Stomach (tissue), 9 donors: ENCODE results near the gene THEMIS. TPM values are rescaled to one million over a fixed set of nuclear protein-coding genes. Genes with fewer than 3 reads are reported as not detected.
A peak's percentile ranks its signal among the peaks of the same experiment; 100 is the strongest.

ENCODE experiments used
- DNase-seq, 2 donors: peaks; one replicate each; pipeline versions ENCODE4 v3.0.0 to v3.0.0-alpha.2; 2013 to 2019
- H3K27ac ChIP-seq, 5 donors: fragments of 200-600 bp in 4 of 5; sonication (generic) in 4 of 5; one replicate each; pipeline ENCODE4 v1.5.1; 2013 to 2019; ENCODE audit warnings: mild to moderate bottlenecking in 1 of 5, moderate library complexity in 1 of 5
- H3K27me3 ChIP-seq, 3 donors: fragments of 200-600 bp; sonication (generic); one replicate each; pipeline ENCODE4 v1.5.1; 2017 to 2019; ENCODE audit warnings: mixed run types in 1 of 3
- H3K36me3 ChIP-seq, 4 donors: fragments of 200-600 bp; sonication (generic); 1 replicate in 3 of 4; 2 replicates in 1 of 4; pipeline ENCODE4 v1.5.1; 2016 to 2019
- H3K4me1 ChIP-seq, 4 donors: fragments of 200-600 bp; sonication (generic); one replicate each; pipeline ENCODE4 v1.5.1; 2016 to 2019
- H3K4me3 ChIP-seq, 4 donors: fragments of 200-600 bp; sonication (generic) in 3 of 4; one replicate each; pipeline ENCODE4 v1.5.1; 2016 to 2019; ENCODE audit warnings: mild to moderate bottlenecking in 1 of 4
- H3K9me3 ChIP-seq, 4 donors: fragments of 200-600 bp; sonication (generic); one replicate each; pipeline ENCODE4 v1.5.1; 2016 to 2019
- CTCF ChIP-seq, 7 experiments: fragments of 450-650 bp in 4 of 7; fragments of 200-600 bp in 3 of 7; sonication (generic) in 3 of 7; IDR thresholded peaks; one replicate each; pipeline ENCODE4 v1.5.1; 2016 to 2019; ENCODE audit warnings: antibody characterized with exemption in 7 of 7, control low read depth in 2 of 7, mild to moderate bottlenecking in 1 of 7
- EP300 ChIP-seq: sonication (generic); formaldehyde crosslinking; IDR thresholded peaks from one replicate; pipeline ENCODE4 v1.6.1; 2017; ENCODE audit warnings: antibody characterized with exemption
- POLR2A ChIP-seq, 4 donors: fragments of 450-650 bp; IDR thresholded peaks; one replicate each; pipeline ENCODE4 v1.6.1; 2016; ENCODE audit warnings: antibody characterized with exemption in 4 of 4, control low read depth in 2 of 4, mild to moderate bottlenecking in 1 of 4, moderate library complexity in 1 of 4
- POLR2AphosphoS5 ChIP-seq, 3 donors: sonication (generic); formaldehyde crosslinking; IDR thresholded peaks; one replicate each; pipeline ENCODE4 v1.6.1; 2016; ENCODE audit warnings: antibody characterized with exemption in 3 of 3
- WGBS, 5 donors: extraction: QIAGEN DNeasy Blood & Tissue Kit in 3 of 5; methylation state at CpG; one replicate each; pipeline versions ENCODE4 v1.1.5 to v1.1.7; 2013 to 2018; 5-methylcytosine and 5-hydroxymethylcytosine counted together
- intact Hi-C: fragments of 100-400 bp; cut with DNase I; formaldehyde crosslinking; loops from one replicate; pipeline ENCODE4 v1.15.1; 2023; ENCODE audit warnings: low total_unique reads
- polyA plus RNA-seq, 3 donors: library from polyadenylated mRNA; stranded (reverse); fragments of 200-250 nt; gene quantifications; one replicate each; pipeline ENCODE4 v1.2.3, GENCODE V29; 2013
- total RNA-seq, 5 donors: library from RNA; depleted of rRNA; stranded (reverse); fragments of >200 nt; gene quantifications; one replicate each; pipeline versions ENCODE4 v1.1.0 to v1.2.3, GENCODE V29; 2014 to 2016
- donor health status: healthy with polysubstance abuse.
- donor health status: Bipolar disorder and iron deficiency.
- donor health status: healthy.

The THEMIS gene
- total and polyA plus RNA-seq, 8 donors = 0.08 to 18.3 (median 0.89) TPM; not detected in 1

- H3K36me3 ChIP-seq = no peaks in the 10 kb centered on the region
- no peaks in the 10 kb centered on the region for H3K4me1 ChIP-seq
- 58 to 90% (median 59%) methylated on average over 3 of the region's 3 CpGs for WGBS, 5 donors
- no peak for TF ChIP-seq POLR2A (IDR thresholded peaks at IDR 0.05)
- TF ChIP-seq POLR2AphosphoS5 (IDR thresholded peaks at IDR 0.05) = no peak
- no peak for TF ChIP-seq EP300
- no peak for TF ChIP-seq CTCF (IDR thresholded peaks at IDR 0.05)
- intact Hi-C loops = no loop called here
- DNase-seq = no peak
- H3K4me3 ChIP-seq = no peak overlapping the region
- H3K9me3 ChIP-seq = peaks cover 0 to 4% (median 0%) of the 10 kb centered on the region in 4 donors
- H3K27ac ChIP-seq = no peak overlapping the region
- no peaks in the 10 kb centered on the region for H3K27me3 ChIP-seq
Measured at GRCh38 chr6:127912914-127913313, 12.1 kb upstream of the THEMIS start.

DNA sequence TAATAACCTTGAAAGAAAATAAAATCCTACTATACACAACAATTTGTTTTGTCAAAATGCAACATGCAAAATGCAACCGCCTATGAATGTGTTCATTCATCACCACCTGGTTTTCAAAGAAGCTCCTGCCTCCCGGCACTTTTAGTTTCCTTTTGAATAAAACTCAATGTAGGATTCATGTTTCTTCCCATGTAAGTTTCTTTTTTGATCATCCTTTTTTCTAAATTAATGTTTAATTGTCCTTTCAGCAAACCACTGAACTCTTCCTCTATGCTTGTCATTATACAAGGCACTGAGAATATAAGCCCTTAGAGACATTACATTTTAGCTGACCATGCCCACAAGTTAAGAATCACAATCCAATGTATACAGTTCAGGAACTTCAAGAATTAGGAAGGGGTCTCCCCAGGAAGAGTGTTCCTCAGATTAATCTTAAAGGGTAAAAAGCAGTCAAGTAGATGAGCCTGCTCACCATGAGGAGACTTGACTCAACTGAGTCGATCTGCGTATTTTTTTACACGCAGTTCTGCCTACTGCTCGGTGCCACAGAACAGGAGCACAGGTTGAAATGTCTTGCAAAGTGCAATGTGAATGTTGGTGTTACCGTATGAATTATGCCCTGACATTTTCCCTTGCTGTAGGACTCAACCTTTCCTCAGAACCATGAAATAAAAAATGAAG is 7.2 kb upstream of the THEMIS start:
- Histone ChIP-seq H3K4me3 (no peak overlapping the region), H3K9me3 (peaks cover 0 to 4% (median 0%) of the 10 kb centered on the region in 4 donors), H3K36me3 (no peaks in the 10 kb centered on the region), H3K27me3 (no peaks in the 10 kb centered on the region), H3K27ac (peak overlapping the region in 1 of 5 donors; percentile 18), H3K4me1 (no peaks in the 10 kb centered on the region)
- intact Hi-C loops = no loop called here
- WGBS, 5 donors = 77 to 93% (median 86%) methylated on average over 7 of the region's 7 CpGs
- no peak for TF ChIP-seq POLR2AphosphoS5 (IDR thresholded peaks at IDR 0.05)
- no peak for TF ChIP-seq CTCF (IDR thresholded peaks at IDR 0.05)
- no peak for TF ChIP-seq POLR2A (IDR thresholded peaks at IDR 0.05)
- TF ChIP-seq EP300 = no peak
- DNase-seq = no peak

- TF ChIP-seq CTCF (IDR thresholded peaks at IDR 0.05) = no peak
- no peak for TF ChIP-seq POLR2A (IDR thresholded peaks at IDR 0.05)
- TF ChIP-seq EP300 = no peak
- TF ChIP-seq POLR2AphosphoS5 (IDR thresholded peaks at IDR 0.05) = no peak
- Histone ChIP-seq H3K27me3 (no peaks in the 10 kb centered on the region), H3K36me3 (no peaks in the 10 kb centered on the region)
Measured at GRCh38 chr6:127904160-127904559, 3.3 kb upstream of the THEMIS start.

DNA sequence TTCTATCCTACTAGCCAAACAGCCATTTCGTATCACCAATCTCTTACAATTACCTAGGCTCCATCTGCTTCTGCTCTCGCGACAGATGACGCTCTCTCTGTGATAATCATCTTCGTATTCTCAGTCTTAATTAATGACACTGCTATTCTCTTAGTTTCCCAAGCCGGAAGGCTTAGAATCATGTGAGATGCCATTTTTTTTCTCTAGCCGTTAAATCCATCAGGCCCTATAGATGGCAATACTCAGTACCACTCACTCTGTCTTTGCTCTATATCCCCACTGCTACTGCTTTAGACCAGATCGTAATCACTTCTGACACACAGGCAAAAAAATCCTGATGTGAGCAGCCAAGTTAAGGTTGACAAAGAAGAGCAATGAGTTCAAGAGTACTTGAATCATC is 2.1 kb upstream of the THEMIS start:
- H3K9me3 ChIP-seq = no peaks in the 10 kb centered on the region
- H3K4me1 ChIP-seq = no peaks in the 10 kb centered on the region
- WGBS, 5 donors = 80 to 91% (median 89%) methylated on average over 8 of the region's 8 CpGs
- no peak overlapping the region for H3K27ac ChIP-seq
- intact Hi-C loops = no loop called here
- DNase-seq = no peak
- no peak overlapping the region for H3K4me3 ChIP-seq
- H3K27me3 ChIP-seq = no peaks in the 10 kb centered on the region
- no peaks in the 10 kb centered on the region for H3K36me3 ChIP-seq
- no peak for TF ChIP-seq CTCF (IDR thresholded peaks at IDR 0.05)
- no peak for TF ChIP-seq EP300
- no peak for TF ChIP-seq POLR2AphosphoS5 (IDR thresholded peaks at IDR 0.05)
- no peak for TF ChIP-seq POLR2A (IDR thresholded peaks at IDR 0.05)

More at GRCh38 chr6:127904160-127904559, 3.3 kb upstream of the THEMIS start:
- no peak overlapping the region for H3K27ac ChIP-seq
- no peak overlapping the region for H3K4me3 ChIP-seq
- no peak for DNase-seq
- intact Hi-C loops = no loop called here
- peaks cover 0 to 2% (median 0%) of the 10 kb centered on the region in 4 donors for H3K9me3 ChIP-seq
- H3K4me1 ChIP-seq = no peaks in the 10 kb centered on the region
